Measurements from ENCODE around the gene IFITM5.

DNA sequence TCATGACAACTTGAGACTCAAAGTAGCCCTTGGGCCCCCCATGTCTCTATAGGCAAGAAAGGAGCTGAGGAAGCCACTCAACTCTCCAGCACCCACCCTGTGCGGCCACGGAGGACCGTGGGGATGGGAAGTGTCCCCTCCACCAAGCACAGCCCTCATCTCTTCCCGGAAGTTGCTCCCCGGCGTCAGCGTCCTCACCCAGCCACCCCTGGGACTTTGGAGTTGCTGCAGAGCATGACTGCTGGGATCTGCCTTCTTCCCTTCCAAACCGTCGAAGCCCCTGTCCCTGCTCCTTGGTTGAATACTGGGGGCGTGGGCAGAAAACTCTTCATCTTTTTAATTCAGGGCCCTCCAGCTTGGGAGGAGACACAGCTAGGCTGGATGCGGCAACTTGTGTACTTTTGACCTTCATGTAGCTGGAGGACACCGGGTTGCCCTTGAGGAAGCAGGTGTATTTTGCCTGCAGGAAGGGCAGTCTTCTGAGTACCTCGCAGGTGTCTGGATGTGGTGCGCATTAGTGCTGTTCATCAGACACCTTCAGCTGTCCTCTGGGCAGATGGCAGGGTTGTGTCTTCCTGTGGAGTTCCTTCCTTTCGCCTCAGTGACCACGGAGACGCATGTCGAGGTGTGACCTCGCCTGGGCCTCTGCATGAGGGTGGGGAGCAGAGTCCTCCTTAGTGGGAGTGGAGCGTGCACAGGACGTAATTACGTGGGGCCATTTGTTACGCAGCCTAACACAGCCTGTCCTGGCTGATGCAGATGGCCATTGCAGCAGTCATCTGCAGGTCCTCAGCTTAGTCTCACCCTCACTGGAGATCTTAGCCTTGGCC is 33.5 kb upstream of the IFITM5 start:
- TF ChIP-seq POLR2A (IDR thresholded peaks at IDR 0.05), result no peak
- TF ChIP-seq, protein P1, sequence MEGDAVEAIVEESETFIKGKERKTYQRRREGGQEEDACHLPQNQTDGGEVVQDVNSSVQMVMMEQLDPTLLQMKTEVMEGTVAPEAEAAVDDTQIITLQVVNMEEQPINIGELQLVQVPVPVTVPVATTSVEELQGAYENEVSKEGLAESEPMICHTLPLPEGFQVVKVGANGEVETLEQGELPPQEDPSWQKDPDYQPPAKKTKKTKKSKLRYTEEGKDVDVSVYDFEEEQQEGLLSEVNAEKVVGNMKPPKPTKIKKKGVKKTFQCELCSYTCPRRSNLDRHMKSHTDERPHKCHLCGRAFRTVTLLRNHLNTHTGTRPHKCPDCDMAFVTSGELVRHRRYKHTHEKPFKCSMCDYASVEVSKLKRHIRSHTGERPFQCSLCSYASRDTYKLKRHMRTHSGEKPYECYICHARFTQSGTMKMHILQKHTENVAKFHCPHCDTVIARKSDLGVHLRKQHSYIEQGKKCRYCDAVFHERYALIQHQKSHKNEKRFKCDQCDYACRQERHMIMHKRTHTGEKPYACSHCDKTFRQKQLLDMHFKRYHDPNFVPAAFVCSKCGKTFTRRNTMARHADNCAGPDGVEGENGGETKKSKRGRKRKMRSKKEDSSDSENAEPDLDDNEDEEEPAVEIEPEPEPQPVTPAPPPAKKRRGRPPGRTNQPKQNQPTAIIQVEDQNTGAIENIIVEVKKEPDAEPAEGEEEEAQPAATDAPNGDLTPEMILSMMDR (IDR thresholded peaks at IDR 0.05), result no peak
- TF ChIP-seq POLR2AphosphoS5 (IDR thresholded peaks at IDR 0.05), result no peak

All from prostate gland (tissue), 2 donors.